PFSK-1 (cell line): ENCODE data around the gene SLC15A1.

ENCODE experiments used
- FOXP2 ChIP-seq: optimal IDR thresholded peaks from 2 replicates; pipeline ENCODE3; 2011; ENCODE audit warnings: borderline replicate concordance, control low read depth, inconsistent platforms; ENCODE audit not compliant: insufficient read depth; ENCODE audit errors: extremely low read length, extremely low read depth
- POLR2AphosphoS5 ChIP-seq: IDR thresholded peaks from 2 replicates; pipeline ENCODE4 v1.6.1; 2012; ENCODE audit warnings: low read depth, mild to moderate bottlenecking, control low read depth, low read length, moderate library complexity
- SIN3A ChIP-seq: IDR thresholded peaks from 2 replicates; pipeline ENCODE4 v1.6.1; 2012; ENCODE audit warnings: mild to moderate bottlenecking, low read length, moderate library complexity, borderline replicate concordance; ENCODE audit not compliant: insufficient read depth
- TAF1 ChIP-seq: IDR thresholded peaks from 2 replicates; pipeline ENCODE4 v1.6.1; 2012; ENCODE audit warnings: low read length, control low read depth, borderline replicate concordance; ENCODE audit not compliant: insufficient read depth
- TF ChIP-seq, protein P1 (sequence below), 2 experiments: IDR thresholded peaks; 2 replicates each; pipeline versions ENCODE4 v1.6.1 to v1.8.0; 2011 to 2012; ENCODE audit warnings: low read depth in 2 of 2, low read length in 2 of 2, control low read depth in 1 of 2, inconsistent platforms in 1 of 2, mild to moderate bottlenecking in 1 of 2, moderate library complexity in 1 of 2; ENCODE audit not compliant: insufficient read depth in 1 of 2

The SLC15A1 gene

DNA sequence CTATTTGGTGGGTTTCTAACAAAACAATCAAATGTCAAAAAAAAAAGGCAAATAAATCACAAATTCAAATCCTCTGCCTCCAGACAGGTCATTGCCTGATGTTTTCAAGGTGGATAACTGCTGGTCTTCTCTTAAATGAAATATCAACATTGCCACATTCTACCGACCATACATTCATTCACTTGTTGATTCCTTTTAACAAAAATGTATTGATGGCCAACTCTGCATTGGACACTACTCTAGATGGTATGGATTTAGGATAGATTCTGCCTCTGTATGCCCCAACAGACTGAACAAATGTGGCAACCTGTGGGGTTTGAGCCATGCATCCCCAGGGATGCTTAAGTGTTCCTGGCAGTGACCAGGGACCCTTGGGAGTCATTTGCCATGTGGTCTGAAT, 88.0 kb downstream of the SLC15A1 start:
- TF ChIP-seq SIN3A (no peak), FOXP2 (no peak), TAF1 (no peak), POLR2AphosphoS5 (no peak)
- TF ChIP-seq, protein P1, sequence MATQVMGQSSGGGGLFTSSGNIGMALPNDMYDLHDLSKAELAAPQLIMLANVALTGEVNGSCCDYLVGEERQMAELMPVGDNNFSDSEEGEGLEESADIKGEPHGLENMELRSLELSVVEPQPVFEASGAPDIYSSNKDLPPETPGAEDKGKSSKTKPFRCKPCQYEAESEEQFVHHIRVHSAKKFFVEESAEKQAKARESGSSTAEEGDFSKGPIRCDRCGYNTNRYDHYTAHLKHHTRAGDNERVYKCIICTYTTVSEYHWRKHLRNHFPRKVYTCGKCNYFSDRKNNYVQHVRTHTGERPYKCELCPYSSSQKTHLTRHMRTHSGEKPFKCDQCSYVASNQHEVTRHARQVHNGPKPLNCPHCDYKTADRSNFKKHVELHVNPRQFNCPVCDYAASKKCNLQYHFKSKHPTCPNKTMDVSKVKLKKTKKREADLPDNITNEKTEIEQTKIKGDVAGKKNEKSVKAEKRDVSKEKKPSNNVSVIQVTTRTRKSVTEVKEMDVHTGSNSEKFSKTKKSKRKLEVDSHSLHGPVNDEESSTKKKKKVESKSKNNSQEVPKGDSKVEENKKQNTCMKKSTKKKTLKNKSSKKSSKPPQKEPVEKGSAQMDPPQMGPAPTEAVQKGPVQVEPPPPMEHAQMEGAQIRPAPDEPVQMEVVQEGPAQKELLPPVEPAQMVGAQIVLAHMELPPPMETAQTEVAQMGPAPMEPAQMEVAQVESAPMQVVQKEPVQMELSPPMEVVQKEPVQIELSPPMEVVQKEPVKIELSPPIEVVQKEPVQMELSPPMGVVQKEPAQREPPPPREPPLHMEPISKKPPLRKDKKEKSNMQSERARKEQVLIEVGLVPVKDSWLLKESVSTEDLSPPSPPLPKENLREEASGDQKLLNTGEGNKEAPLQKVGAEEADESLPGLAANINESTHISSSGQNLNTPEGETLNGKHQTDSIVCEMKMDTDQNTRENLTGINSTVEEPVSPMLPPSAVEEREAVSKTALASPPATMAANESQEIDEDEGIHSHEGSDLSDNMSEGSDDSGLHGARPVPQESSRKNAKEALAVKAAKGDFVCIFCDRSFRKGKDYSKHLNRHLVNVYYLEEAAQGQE (IDR thresholded peaks at IDR 0.05; ENCODE audit: insufficient read depth in 1 of 2, low read depth in 2 of 2, low read length in 2 of 2) = no peak

DNA sequence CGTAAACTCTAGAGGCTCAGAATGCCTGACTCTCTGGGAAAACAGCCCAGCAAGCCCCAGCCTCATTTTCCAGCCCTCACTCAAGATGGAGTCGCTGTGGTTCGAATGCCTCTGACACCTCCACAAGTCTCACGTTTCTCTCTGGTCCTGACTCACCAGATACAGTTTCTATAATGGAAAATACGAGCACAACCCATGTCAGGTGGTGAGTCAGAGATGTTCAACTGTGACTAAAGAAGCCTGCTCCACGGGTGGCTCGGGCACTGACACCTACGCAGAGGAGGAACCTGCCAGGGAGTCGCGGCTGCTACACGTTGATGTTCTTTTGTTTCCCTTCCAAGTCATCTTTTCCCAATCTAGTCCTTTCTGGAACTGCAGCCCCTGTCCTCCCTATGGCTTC, 88.4 kb downstream of the SLC15A1 start:
- TF ChIP-seq, protein P1 (IDR thresholded peaks at IDR 0.05; ENCODE audit: insufficient read depth in 1 of 2, low read depth in 2 of 2, low read length in 2 of 2) = no peak
- TF ChIP-seq POLR2AphosphoS5 (no peak), FOXP2 (no peak), TAF1 (no peak), SIN3A (no peak)

- TF ChIP-seq, protein P1 (IDR thresholded peaks at IDR 0.05; ENCODE audit: insufficient read depth in 1 of 2, low read depth in 2 of 2, low read length in 2 of 2) = no peak
- TF ChIP-seq SIN3A (no peak), POLR2AphosphoS5 (no peak), FOXP2 (no peak), TAF1 (no peak)
Measured at GRCh38 chr13:98658131-98658530, 94.3 kb downstream of the SLC15A1 start.

DNA sequence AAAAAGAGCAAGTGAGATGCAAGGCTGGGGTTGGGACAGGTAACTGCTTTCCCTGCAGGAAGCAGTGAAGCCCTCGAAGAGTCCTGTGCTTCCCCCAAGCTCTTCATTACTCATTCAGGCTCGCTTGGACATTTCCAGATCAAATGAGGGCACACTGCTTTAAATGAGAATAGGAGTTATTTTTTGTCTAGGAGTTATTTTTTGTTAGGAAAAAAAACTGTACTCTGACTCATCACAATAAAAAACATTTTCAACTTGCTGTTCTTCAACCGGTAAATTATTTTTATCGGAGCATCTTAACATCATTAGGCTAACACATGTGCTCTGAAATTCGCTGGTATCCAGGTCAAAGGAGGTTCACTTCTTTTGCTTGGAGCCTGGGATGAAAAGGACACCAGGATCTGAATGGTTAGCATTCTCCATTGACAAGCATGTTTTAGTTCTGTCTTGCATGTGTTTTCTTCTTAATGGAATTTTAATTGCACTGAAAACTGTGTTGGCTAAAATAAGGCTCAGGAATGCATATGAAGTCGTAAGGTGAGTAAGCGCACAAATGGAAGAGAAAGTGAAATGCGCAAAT, 94.9 kb downstream of the SLC15A1 start:
- TF ChIP-seq FOXP2 (no peak), TAF1 (no peak), SIN3A (no peak), POLR2AphosphoS5 (no peak)
- TF ChIP-seq, protein P1 (IDR thresholded peaks at IDR 0.05; ENCODE audit: insufficient read depth in 1 of 2, low read depth in 2 of 2, low read length in 2 of 2) = no peak

DNA sequence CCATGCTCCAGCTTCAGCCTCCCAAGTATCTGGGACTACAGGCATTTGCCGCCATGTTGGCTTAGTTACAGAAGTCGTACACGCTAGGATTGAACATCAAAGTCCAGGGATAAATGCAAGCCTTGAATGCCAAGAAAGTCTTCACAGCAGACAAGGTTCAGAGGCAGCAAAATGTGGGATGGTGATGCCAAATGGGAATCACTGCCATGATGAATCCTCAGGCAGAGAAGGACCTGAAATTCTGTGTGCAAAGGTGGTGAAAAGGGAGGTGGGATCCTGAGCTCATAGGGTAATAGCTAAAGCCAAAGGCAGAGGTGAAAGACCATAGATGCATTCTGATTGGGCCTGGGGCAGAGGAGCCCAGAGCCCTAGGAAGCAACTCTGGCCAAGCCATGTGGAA, 96.2 kb downstream of the SLC15A1 start:
- no peak for TF ChIP-seq POLR2AphosphoS5
- TF ChIP-seq SIN3A = no peak
- TF ChIP-seq, protein P1 (IDR thresholded peaks at IDR 0.05; ENCODE audit: insufficient read depth in 1 of 2, low read depth in 2 of 2, low read length in 2 of 2) = no peak
- no peak for TF ChIP-seq TAF1
- no peak for TF ChIP-seq FOXP2
